ENCODE measurements around the gene DOCK1. TPM values are rescaled to one million over a fixed set of nuclear protein-coding genes. Genes with fewer than 3 reads are reported as not detected.

DOCK1 gene
- polyA plus RNA-seq, 1 donor, result 29.9 TPM

DNA sequence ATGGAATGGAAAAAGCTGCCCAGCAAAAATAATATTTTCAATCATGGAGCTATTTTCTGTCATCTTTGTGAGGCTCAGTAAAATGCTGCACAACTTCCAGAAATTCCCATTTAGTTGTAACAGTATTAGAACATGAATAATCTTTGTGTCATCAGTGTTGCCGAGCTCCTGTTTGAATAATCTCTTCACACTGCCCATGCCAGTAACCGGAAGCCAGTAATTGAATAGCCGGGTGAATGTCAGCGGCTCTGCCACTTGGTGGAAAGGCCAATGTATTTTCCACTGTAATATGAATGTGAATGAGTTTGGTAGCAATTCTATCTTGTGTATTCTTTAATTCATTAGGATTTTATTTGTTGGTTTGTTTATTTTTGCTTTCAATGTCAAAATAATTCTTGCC is 463.7 kb downstream of the DOCK1 start:
- no peak for DNase-seq

DNA sequence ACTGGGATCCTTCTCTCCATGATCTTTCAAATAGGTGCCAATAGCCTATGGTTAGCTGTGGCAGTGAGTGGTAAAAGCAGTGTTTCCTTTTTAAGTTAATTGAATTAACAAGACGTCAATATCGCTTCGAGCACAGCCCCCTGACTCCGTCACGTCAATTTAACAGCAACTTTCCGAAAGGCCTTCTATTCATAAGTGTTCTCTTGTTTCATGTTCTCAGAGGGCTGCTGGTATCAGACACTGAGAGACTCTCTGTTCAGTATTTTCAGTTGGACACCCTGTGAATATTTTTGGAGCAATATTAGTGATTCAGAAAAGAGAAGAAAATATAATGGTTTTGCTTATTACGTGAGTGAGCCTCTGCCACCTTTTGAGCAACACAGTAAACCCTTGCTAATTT is 465.4 kb downstream of the DOCK1 start:
- DNase-seq, result no peak

DNA sequence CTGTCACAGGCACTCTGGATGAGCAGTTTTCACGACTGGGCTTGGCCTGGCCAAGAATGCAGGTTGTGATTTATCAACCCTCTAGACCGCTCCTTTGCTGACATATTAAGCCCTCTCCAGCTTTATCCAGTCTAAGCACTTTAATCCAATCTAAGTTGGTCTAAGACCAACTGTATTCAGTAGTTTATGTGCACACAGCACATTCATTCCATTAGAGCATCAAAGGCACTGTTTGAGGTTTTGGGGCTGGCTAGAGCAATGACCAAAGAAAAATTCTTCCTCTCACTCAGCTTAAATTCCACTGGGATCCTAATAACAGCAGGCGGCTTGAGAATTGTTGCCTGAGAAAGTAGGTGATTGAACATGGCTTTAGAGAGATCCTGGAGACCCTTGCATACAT is 467.1 kb downstream of the DOCK1 start:
- DNase-seq, result no peak

DNA sequence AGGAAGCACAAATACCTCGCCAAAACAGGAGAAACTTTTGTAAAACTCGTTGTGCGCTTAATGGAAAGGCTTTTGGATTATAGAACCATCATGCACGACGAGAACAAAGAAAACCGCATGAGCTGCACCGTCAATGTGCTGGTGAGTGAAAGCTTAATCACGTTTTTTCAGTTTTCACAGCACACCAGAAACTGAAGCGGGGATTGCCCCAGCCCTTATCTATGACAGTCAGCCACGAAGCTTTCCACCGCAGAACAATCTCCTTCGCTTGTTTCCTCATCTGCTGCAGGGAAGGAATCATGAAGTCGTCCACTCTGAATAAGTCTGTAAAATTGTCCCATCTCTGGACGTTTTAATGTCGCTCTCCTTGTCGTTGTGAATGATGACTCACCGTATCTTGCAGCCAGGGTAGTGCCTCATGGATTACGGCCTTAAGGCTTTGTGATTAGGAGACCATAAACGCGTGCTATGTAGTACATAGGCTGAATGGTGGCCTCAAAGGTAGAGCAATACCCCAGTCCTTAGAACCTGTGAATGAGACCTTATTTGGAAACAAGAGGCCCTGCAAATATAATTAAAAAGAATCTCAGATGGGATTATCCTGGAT is 468.9 kb downstream of the DOCK1 start:
- DNase-seq, result no peak

DNA sequence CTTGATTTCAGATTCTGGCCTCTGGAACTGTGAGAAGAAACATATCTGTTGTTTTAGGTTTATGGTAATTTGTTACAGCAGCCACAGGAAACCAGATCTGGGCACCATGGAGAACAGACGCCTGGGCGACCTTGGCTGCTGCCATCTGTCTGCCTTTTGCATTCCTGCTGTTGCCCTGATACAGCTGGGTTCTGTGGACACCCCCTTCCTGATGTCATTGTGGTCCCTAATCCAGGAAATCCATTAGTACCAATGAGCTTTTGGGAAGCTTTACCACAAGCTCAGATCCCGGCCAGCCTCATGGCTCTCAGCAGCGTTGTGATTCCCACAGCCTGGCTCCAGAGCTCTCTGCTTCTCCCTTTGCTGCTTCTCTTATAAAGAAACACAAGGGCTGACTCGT is 469.7 kb downstream of the DOCK1 start:
- DNase-seq, result no peak

DNA sequence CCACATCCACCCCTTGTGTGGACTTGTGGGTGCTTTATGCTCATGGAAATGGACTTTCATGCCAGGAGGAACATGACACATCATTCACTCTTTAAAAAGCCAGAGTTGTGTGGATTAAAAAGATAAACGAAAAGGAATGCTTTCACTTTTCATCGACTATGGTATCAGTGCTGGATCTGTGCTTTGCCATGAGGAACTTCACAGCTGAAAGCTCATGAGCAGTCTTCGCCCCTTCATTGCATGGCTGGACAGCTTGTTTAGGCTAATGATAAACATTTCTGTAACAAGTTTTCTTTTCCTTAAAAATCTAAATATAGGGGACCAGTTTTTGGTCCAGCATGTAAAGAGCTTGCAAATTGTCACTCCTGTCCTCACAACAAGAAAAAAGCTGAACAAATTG is 470.2 kb downstream of the DOCK1 start:
- DNase-seq, result no peak

DNA sequence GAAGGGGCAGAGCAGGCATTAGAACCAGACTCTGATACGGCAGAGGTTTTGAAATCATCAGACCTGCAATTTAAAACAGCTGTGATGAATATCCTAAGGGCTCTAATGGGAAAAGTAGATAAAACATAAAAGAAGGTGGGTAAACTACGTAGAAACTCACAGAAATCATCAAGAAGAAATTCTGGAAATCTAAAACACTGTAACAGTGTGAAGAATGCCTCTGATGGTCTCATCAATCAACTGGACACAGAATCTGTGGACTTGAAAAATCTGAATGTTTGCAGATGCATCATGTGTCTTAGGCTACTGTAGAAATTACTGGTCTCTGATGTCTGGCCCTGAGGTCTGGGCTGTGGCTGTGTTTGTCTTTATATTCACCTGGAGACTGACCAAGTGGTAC is 470.8 kb downstream of the DOCK1 start:
- DNase-seq, result no peak

DNA sequence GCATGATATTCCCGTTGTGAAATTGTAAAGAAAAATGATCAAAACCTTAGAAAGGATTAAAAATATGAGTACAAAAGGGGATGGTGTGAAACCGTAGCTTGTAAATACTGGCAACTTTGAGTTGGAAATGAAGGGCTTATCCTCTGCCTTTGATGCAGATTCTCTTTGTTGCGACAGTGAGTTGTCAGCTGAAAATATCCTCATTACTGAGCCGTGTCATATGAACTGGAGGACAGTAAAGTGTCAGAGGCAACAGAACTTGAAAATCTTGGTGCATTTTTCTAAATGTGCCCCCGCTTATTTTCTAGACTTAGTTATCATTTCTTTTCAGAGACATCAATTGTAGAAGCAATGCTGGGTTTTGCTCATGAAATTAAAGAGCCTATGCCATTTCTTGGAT is 473.4 kb downstream of the DOCK1 start:
- DNase-seq, result no peak

DNA sequence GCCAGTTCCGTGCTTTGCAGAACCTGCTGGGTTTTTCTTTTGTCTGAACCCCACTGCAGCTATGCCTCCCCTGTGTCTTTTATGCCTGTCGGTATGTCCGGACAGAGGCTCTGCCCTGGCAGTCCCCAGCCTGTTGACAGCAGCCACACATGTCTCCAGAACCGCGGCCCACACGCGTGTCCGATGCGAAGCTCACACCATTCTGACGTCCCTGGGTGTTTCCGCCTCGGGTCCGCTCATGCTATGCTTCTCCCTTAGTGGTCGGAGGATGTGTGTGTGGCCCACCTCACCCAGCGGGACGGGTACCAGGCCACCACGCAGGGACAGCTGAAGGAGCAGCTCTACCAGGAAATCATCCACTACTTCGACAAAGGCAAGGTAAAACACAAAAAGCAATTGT is 479.3 kb downstream of the DOCK1 start:
- no peak for DNase-seq

DNA sequence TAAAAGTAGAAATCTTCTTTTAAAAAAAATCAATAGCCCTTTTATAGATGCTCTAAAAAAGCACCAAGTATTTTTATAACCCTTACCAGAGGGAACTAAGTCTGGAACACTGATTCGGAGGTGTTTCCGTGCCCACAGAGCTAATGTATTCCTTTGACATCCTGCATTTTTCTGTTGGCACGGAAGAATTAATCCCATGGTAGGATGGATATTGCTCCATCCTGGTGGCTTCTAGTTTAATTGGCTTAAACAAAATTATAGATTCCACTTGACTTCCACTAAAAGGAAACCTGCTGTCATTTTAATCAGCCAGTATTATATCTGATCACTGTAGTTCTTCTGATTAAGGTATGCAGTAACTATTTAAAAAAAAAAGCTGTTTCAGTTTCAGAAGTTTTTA is 479.8 kb downstream of the DOCK1 start:
- DNase-seq, result no peak

DNA sequence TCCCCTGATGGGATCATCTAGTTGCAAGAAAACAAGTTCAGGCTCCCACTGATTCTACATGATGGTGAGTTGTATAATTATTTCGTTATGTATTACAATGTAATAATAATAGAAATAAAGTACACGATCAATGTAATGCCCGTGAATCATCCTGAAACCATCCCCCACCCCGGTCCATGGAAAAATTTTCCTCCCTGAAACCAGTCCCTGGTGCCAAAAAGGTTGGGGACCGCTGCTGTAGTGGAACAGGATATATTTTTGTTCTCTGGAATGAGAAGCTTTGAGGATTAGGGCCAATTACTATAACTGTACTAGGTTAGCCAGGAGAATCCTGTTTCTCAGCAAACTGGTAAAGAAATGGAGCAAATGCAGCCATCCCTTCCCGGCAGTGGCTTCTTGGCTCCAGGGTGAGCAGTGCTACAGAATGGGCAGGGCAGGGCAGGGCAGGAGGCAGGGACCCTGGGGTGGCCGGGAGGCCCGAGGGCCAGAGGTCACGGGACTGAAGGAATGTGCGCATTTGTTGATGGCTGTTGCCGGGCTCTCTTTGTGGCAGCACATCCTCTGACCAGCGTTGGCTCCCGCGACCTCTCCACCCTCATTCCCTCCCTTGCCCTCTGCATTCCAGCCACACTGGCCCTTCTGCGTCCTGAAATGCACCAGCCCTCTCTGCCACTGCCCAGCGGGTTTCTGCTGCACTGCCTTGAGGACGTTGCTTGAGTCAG is 481.5 kb downstream of the DOCK1 start:
- no peak for DNase-seq

DNA sequence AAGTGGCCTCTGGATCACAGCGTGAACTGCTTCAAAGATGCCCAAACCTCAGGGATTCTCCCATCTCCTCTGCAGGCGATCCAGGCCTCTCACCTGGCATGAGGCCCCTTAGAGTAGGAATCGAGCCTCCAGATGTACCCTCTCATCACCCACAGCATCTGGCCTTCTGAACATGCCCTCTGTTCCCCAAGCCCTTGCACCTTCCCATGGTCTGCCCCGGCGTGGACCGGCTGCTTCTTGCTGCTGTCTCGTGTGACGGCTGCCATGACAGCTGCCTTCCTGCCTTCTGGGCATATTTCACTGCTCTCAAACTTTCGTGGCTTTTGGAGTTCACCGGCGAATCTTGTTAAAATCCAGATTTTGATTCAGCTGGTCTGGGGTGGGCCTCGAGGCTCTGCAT is 486.6 kb downstream of the DOCK1 start:
- no peak for DNase-seq

DNA sequence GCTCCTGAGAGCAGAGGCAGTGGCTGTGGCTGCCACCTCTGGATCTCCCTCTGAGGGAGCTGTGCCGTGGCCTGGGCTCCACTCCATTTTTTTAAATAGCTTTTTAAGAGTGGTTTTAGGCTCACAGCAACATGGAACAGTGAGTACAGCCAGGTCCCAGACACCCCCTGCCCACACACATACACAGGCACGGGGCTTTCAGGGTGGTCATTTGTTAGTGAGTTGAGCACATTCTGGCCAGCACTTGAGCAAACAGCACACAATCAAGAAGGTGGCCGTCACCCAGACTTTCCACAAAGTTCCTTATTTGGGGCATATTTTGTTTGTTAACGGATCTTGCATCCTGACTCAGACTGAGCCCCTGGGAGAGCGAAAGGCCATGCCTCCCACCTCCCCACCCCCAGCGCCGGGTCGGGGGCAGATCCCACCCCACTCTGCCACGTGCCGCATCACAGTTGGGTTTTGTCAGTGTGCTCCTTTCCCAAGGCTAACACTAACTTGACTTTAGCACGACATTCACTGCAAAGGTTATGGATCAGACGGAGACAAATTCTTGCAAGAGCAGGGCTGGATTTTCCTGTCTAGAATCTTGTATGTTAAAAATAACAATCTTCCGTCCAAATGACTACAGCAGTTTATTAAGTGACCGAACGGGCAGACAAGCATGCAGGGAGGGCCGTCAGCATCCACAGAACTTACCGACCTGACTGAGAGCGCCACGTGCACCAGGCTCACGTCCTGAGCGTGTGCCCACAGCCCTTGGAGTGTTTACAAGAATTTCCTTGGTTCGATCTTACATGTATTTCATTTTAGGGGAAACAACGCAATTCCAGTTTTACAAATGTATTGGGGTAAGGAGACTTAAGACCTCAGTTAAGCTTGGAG is 487.4 kb downstream of the DOCK1 start:
- no peak for DNase-seq

DNA sequence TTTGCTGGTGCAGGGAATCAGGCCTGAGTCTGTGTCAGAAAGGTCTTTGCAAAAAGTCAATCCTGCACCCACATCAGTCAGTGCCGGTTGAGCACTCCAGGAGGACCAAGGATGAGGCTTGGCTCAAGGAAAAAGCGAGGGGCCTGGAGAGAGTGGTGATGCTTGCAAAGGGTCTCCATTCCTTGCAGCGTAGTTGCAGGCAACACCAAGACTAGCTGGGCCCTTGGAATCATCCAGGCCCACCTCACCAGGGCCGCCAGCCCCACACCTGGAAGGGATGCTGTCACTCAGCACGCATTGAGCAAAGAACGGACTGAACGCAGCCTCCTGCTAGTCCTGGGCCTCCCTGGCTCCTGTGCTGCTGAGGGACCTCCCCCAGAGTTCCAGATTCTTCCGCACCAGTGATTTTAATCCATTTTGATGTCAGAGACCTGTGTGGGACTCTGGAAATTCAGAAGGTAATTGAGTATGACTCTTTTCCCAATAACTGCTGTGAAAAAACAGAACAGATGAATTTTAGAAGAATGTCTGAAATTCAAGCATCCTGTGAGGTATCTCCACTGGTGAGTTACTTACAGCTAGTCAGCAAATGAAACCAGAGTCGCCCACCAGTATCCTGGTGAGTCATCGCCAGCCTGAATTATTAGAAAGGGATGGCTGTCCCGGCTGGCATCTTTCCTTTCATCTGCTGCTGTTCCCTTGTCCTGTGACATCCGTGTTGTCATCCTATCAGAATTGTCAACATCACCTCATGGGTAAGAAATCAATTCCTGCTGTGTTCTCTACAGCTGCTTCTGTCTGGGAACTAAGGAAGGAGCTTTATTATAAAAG is 493.1 kb downstream of the DOCK1 start:
- no peak for DNase-seq

DNA sequence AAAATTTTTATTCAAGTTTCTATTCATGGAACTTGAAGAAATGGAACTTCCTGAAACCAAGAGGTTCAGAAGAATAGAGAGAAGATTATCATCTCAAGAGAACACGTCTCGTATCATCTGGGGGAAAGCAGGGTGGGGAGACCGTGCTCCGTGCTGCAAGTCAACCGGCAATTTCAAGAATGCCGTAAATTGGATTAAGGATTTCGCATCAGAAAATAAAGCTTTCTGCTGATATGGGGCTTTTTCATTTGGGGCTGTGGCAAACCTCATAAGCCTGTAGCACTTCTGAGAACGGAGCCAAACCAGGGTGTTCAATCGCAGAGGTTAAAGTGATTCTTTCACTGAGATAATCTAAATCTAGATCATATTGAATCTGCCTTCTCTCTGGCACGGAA is 493.7 kb downstream of the DOCK1 start:
- DNase-seq, result no peak

DNA sequence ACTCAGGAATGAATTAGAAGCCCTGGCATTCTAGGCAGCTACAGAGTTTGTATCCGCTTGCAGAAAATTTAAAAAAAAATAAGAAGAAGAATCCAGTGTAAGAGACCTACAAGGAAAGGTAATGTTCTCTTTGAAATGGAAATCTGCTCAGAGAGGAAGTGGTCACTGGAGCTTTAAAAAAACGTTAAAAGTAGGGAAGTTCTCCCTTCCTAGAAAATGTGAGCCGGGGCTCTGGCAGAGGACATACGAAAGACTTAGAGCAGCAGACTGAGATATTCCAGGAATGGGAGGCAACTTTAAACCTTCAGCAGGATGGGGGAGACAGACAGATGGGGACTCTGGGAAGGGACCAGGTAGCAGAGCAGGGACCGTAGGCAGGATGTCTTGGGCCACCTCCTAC is 494.4 kb downstream of the DOCK1 start:
- no peak for DNase-seq

DNA sequence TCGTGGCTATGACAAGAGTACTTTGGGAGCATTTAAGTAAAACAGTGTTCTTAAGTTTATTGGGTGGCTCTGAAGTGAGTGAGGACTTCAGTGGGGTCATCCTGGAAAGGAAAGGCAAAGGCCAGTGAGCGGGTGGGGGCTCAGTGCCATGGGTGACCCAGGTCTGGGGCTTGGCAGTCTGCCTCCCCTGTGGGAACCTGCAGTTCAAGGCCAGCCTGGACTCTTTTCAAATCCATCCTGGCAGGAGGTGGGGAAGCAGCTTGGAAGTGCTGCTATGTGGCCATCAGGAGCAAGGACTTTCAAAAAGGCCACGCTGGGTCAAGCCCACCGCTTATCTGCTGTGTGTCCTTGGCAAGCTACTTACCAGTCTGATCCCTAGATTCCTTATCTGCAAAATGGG is 495.0 kb downstream of the DOCK1 start:
- no peak for DNase-seq

DNA sequence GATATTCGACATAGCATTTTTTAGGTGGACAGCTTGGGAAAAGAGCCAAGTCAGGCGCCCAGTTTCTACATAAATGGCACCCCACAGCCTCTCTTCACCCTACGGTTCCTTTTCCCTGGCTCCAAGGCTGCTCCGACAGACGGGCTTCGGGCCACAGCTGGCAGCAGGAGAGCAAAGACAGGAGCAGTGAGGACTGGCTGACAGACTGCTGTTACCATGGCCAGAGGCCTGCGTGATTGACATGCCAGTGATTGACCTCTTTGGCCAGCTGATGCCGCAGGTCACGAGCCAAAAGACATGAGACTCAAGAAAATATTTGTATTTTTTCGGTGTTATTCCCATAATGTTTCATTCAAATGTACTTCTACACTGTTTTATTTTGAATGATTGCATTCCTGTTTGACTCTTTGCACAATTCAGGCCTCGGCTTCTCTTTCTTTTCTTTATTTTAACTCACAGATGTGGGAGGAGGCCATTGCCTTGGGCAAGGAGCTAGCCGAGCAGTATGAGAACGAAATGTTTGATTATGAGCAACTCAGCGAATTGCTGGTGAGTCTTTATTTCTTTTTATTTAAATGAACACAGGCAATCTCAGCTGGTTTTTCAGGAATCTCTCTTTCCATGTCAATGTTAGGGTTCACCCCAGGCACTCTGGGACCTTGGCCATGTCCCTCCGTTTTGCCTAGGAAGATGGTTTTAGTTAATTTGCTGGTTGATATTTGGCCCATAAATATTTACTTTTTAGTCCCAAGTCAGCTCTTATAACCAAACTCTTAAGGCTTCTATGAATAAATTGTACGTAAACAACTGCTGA is 497.6 kb downstream of the DOCK1 start:
- DNase-seq, result no peak

DNA sequence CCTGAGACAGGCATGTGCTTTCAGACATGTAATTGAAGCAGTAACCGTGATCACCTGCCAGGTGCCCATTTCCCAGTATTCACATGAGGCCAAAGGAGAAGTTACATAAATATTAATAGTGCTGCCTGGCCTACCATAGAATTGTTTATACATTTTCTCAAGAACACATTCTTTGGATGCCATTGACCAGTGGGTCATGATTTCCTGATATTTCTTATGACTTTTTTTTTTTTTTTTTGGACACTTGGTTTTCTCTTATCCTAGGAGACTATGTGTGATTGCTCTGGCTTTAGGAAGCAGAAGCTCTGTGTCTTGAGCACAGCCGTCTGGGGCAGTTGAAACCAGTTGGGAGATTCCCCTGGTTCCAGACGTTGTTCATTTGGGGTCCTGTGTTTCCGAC is 500.0 kb downstream of the DOCK1 start:
- no peak for DNase-seq

DNA sequence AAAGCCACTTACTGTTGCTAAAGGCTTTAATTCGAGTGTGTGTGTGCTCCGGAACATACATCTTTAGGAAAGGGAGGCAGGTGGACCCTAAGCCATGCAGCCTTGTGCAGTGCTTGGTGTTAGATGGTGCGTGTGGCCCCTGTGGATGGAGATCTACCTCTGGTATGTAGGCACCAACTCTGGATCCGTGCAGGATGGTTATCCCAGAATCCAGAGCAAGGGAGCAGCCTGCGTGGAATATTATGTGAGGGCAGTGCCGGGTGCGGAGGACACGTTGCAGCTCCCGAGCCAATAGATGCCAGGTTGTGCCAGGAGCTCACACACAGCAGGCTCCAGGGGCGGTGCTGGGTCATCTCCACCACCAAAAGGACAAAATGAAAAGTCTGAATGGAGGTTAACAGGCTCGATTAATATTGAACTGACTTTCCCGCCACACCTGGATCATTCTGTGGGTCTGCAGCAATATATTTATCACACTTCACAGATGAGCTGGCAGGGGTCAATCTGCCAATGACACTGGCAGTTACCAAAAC is 500.9 kb downstream of the DOCK1 start:
- no peak for DNase-seq

DNA sequence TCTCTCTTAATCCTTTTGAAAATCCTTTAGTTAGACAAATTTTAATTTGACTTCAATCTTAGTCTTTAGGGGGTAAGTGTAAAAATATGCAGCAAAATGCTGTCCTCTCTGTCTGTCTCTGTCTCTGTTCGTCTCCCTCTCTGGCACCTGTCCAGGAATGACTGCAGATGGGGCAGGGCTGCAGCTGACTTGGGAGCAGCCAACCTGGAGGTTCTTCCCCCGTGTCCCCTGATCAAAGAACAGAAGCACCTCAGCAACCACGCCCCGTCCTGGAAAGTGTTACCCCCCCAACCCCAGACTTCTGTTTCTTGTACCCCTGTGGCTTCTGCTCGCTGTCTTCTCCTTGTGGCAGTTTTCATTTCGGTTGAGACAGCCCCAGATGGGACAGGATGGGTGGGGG is 502.3 kb downstream of the DOCK1 start:
- no peak for DNase-seq

All from hindlimb muscle (tissue), 1 donor.